Endothelial cell of umbilical vein (primary cell): ENCODE results near the gene ACOT7. TPM values are rescaled to one million over a fixed set of nuclear protein-coding genes. Genes with fewer than 3 reads are reported as not detected.

ENCODE experiments used
- BruUV-seq: library from RNA; stranded (reverse); fragments of 400-500 nt; replicated peaks from 2 replicates; lab custom pipeline; 2021; lab: Mats Ljungman, UMichigan
- CTCF ChIA-PET: fragments of 300-600, 350-600 bp; sonication (Branson Sonifier 250); formaldehyde crosslinking; loops from one replicate; lab custom pipeline; 2021; ENCODE audit warnings: antibody characterized with exemption, inconsistent platforms; lab: Charles Lee
- POLR2A ChIA-PET: fragments of 300-600, 350-600 bp; sonication (Branson Sonifier 250); formaldehyde crosslinking; loops from one replicate; lab custom pipeline; 2021; ENCODE audit warnings: antibody characterized with exemption, inconsistent platforms; lab: Charles Lee
- DNase-seq: peaks from one replicate; pipeline ENCODE4 v3.0.0-alpha.2; 2011; ENCODE audit warnings: low read depth, low spot score
- FAIRE-seq: peaks from 2 replicates; lab custom pipeline; 2011; peaks lifted over from hg19 to GRCh38; lab: Jason Lieb, UNC
- H2AFZ ChIP-seq: 2 replicates; pipeline ENCODE4 v1.6.0; 2012; ENCODE audit warnings: low read depth, low read length, control low read depth, inconsistent platforms
- H3K27ac ChIP-seq: 2 replicates; pipeline ENCODE4 v1.5.1; 2011; ENCODE audit warnings: low read depth, mild to moderate bottlenecking, control low read depth, low read length, moderate library complexity; ENCODE audit not compliant: insufficient read depth
- H3K27me3 ChIP-seq, 2 experiments: 2 replicates each; pipeline versions ENCODE4 v1.6.0 to v1.6.1; 2011; ENCODE audit warnings: low read length in 2 of 2, mixed read lengths in 1 of 2; ENCODE audit not compliant: control insufficient read depth in 2 of 2, insufficient read depth in 2 of 2
- H3K36me3 ChIP-seq, 2 experiments: 2 replicates in 1 of 2; 3 replicates in 1 of 2; pipeline ENCODE4 v1.5.1; 2011; ENCODE audit warnings: low read length in 2 of 2, mild to moderate bottlenecking in 1 of 2, moderate library complexity in 1 of 2; ENCODE audit not compliant: control insufficient read depth in 2 of 2, insufficient read depth in 2 of 2; ENCODE audit errors: extremely low read depth in 1 of 2
- H3K4me1 ChIP-seq: 3 replicates; pipeline ENCODE4 v1.5.1; 2011; ENCODE audit warnings: mild to moderate bottlenecking, low read length; ENCODE audit not compliant: control insufficient read depth, insufficient read depth; ENCODE audit errors: extremely low read depth
- H3K4me2 ChIP-seq: 2 replicates; pipeline ENCODE4 v1.6.1; 2011; ENCODE audit warnings: low read length, control low read depth, mixed read lengths; ENCODE audit not compliant: insufficient read depth
- H3K4me3 ChIP-seq, 3 experiments: fragments of 200-600 bp in 1 of 3; sonication (generic), shearing (Covaris generic) in 1 of 3; replicated peaks in 1 of 3; 2 replicates each; pipeline ENCODE4 v1.5.1; 2011 to 2016; ENCODE audit warnings: control low read depth in 3 of 3, low read length in 3 of 3, mild to moderate bottlenecking in 2 of 3, inconsistent platforms in 1 of 3, low read depth in 1 of 3, moderate library complexity in 1 of 3; ENCODE audit not compliant: insufficient read depth in 1 of 3
- H3K79me2 ChIP-seq: 2 replicates; pipeline ENCODE4 v1.6.0; 2012; ENCODE audit warnings: low read length, inconsistent platforms; ENCODE audit not compliant: control insufficient read depth, insufficient read depth
- H3K9ac ChIP-seq: replicated peaks from 2 replicates; pipeline ENCODE3; 2011; ENCODE audit warnings: low read length, control low read depth; ENCODE audit not compliant: insufficient read depth; ENCODE audit errors: extremely low read depth
- H3K9me1 ChIP-seq: replicated peaks from 3 replicates; pipeline ENCODE4 v1.6.0; 2011; ENCODE audit warnings: mild to moderate bottlenecking, low read length; ENCODE audit not compliant: control insufficient read depth, insufficient read depth; ENCODE audit errors: extremely low read depth
- H3K9me3 ChIP-seq: replicated peaks from 2 replicates; pipeline ENCODE4 v1.5.1; 2012; ENCODE audit warnings: low read length, inconsistent platforms; ENCODE audit not compliant: control insufficient read depth, insufficient read depth
- H4K20me1 ChIP-seq: replicated peaks from 2 replicates; pipeline ENCODE3; 2011; ENCODE audit warnings: mild to moderate bottlenecking, low read length; ENCODE audit not compliant: control insufficient read depth, insufficient read depth; ENCODE audit errors: extremely low read depth
- EZH2 ChIP-seq: IDR thresholded peaks from 2 replicates; pipeline ENCODE4 v1.6.1; 2012; ENCODE audit warnings: borderline replicate concordance, low read depth, mild to moderate bottlenecking, moderate library complexity, low read length, inconsistent platforms; ENCODE audit not compliant: severe bottlenecking
- FOS ChIP-seq: IDR thresholded peaks from 2 replicates; pipeline ENCODE4 v1.6.1; 2011; ENCODE audit warnings: mild to moderate bottlenecking, low read length, moderate library complexity, borderline replicate concordance; ENCODE audit not compliant: insufficient read depth
- GATA2 ChIP-seq: IDR thresholded peaks from 2 replicates; pipeline ENCODE4 v1.7.0; 2011; ENCODE audit warnings: low read depth, mild to moderate bottlenecking, moderate library complexity, mixed read lengths, low read length; ENCODE audit not compliant: insufficient read length, insufficient read depth
- JUN ChIP-seq: IDR thresholded peaks from 2 replicates; pipeline ENCODE4 v1.6.1; 2011; ENCODE audit warnings: borderline replicate concordance, low read depth; ENCODE audit not compliant: insufficient read length, insufficient read depth
- MAX ChIP-seq: IDR thresholded peaks from 2 replicates; pipeline ENCODE4 v1.6.1; 2011; ENCODE audit not compliant: insufficient read depth, insufficient read length
- MYC ChIP-seq: IDR thresholded peaks from one replicate; pipeline ENCODE4 v1.6.1; 2011; ENCODE audit warnings: mild to moderate bottlenecking, low read depth, low read length
- POLR2A ChIP-seq: IDR thresholded peaks from 2 replicates; pipeline ENCODE4 v1.6.1; 2012; ENCODE audit warnings: low read depth, mild to moderate bottlenecking, control low read depth, low read length
- POLR2AphosphoS5 ChIP-seq: IDR thresholded peaks from 2 replicates; pipeline ENCODE4 v1.6.1; 2012; ENCODE audit warnings: low read depth, mild to moderate bottlenecking, control low read depth, low read length, moderate library complexity; ENCODE audit not compliant: insufficient read depth
- dilution Hi-C: fragments of 300-500 bp; cut with MboI; formaldehyde crosslinking; loops from one replicate; pipeline ENCODE4 v1.15.0; 2019; ENCODE audit warnings: low sequenced_read_pairs; ENCODE audit not compliant: extremely low pct_ligation_motif_present
- intact Hi-C: fragments of 100-400 bp; cut with micrococcal nuclease; formaldehyde crosslinking; loops from one replicate; pipeline ENCODE4 v1.10.0; 2022
- polyA plus RNA-seq, 4 experiments: library from polyadenylated mRNA; depleted of rRNA in 3 of 4; stranded (reverse) in 3 of 4; unstranded in 1 of 4; fragments of >200 nt; gene quantifications; 2 replicates each; pipeline versions ENCODE4 v1.2.1 to v1.2.3, GENCODE V29; 2011 to 2012; ENCODE audit warnings: missing spikeins in 1 of 4
- total RNA-seq: library from RNA; stranded (reverse); gene quantifications from 2 replicates; pipeline ENCODE4 v1.2.3, GENCODE V29; 2021
- TF ChIP-seq, protein P1 (sequence below), 2 donors: IDR thresholded peaks; 1 replicate in 1 of 2; 2 replicates in 1 of 2; pipeline ENCODE4 v1.5.1; 2011; ENCODE audit warnings: low read length in 2 of 2, mild to moderate bottlenecking in 2 of 2, moderate library complexity in 2 of 2, control low read depth in 1 of 2, inconsistent platforms in 1 of 2, low read depth in 1 of 2; ENCODE audit not compliant: insufficient read depth in 1 of 2; ENCODE audit errors: extremely low read depth in 1 of 2

ACOT7 gene
- total and polyA plus RNA-seq, 2 donors (not counting 3 experiments of a cell fraction or from before 2014, with no cell fraction given): 69.4 to 105 TPM

GRCh38 chr1:6269720-6270400 is 123.7 kb downstream of the ACOT7 start:
- Histone ChIP-seq H3K36me3 (no peaks in the 10 kb centered on the region), H3K4me2 (no peak overlapping the region), H3K4me3 (no peak overlapping the region), H2AFZ (no peak overlapping the region), H3K27ac (no peak overlapping the region), H3K9me3 (no peaks in the 10 kb centered on the region), H3K9ac (no peak overlapping the region), H3K9me1 (no peaks in the 10 kb centered on the region), H3K79me2 (no peaks in the 10 kb centered on the region), H3K4me1 (no peaks in the 10 kb centered on the region), H4K20me1 (no peaks in the 10 kb centered on the region), H3K27me3 (no peaks in the 10 kb centered on the region)
- FAIRE-seq: no peak
- ChIA-PET POLR2A (no interaction called here), CTCF (no interaction called here)
- no peak for DNase-seq
- dilution Hi-C loops (no loop called here), intact Hi-C loops (no loop called here)
- TF ChIP-seq JUN (no peak), GATA2 (no peak), FOS (no peak), MYC (no peak), MAX (no peak), EZH2 (no peak), POLR2AphosphoS5 (no peak), POLR2A (no peak)
- TF ChIP-seq, protein P1, sequence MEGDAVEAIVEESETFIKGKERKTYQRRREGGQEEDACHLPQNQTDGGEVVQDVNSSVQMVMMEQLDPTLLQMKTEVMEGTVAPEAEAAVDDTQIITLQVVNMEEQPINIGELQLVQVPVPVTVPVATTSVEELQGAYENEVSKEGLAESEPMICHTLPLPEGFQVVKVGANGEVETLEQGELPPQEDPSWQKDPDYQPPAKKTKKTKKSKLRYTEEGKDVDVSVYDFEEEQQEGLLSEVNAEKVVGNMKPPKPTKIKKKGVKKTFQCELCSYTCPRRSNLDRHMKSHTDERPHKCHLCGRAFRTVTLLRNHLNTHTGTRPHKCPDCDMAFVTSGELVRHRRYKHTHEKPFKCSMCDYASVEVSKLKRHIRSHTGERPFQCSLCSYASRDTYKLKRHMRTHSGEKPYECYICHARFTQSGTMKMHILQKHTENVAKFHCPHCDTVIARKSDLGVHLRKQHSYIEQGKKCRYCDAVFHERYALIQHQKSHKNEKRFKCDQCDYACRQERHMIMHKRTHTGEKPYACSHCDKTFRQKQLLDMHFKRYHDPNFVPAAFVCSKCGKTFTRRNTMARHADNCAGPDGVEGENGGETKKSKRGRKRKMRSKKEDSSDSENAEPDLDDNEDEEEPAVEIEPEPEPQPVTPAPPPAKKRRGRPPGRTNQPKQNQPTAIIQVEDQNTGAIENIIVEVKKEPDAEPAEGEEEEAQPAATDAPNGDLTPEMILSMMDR (IDR thresholded peaks at IDR 0.05; ENCODE audit: extremely low read depth in 1 of 2, insufficient read depth in 1 of 2, low read depth in 1 of 2, low read length in 2 of 2): no peak
- no TSS peak for BruUV-seq
